NCI-H748 treated with DMSO at 0.1 percent for 48 hours (cell line): ENCODE measurements around the gene ATXN7L1.

Experiments used
- DNase-seq: peaks from one replicate; lab custom pipeline; 2025; lab: John Stamatoyannopoulos, UW

Gene ATXN7L1

DNA sequence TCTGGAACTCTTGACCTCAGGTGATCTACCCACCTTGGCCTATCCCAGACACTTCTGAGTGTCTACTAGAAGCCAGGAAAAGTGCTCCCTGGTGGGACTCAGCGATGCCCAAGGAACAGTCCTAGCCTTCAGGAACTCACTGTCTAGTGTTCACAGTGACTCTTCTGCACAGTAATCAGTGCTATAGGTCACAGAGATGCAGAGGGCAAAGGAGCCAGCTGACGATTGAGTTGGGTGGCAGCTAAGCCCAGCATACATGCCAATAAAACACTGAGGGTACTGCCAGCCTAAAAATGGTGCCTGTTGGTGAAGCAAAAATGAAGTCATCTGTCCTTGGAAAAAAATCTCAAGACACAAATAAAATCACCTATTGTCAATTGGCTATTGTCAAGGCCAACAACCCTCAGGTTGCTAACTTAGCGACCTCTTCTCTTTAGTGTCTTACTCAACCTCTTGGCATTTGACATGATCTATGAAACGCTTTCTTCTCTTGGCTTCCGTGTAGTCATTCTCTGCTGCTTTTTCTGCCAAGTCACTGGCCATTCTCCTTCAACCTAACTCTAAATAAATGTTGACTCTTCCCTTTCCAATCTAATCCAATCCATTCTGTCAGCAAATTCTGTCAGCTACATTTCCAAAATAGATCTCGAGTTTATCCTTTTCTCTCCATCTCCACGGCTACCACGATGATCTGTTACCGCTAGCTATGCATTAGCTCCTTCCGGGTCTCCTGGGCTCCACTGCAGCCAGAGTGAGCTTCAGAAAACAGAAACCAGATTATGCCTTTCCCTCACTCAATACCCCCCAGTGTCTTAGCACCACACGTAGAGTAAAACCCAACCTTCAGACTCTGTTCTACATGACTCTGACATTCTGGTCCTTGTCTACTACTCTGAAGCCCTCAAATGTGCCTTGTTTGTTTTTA is 99.2 kb downstream of the ATXN7L1 start:
- no peak for DNase-seq

- DNase-seq = no peak
Measured at GRCh38 chr7:105776068-105776790, 100.2 kb downstream of the ATXN7L1 start.

- no peak for DNase-seq
Measured at GRCh38 chr7:105775580-105775979, 100.8 kb downstream of the ATXN7L1 start.

DNA sequence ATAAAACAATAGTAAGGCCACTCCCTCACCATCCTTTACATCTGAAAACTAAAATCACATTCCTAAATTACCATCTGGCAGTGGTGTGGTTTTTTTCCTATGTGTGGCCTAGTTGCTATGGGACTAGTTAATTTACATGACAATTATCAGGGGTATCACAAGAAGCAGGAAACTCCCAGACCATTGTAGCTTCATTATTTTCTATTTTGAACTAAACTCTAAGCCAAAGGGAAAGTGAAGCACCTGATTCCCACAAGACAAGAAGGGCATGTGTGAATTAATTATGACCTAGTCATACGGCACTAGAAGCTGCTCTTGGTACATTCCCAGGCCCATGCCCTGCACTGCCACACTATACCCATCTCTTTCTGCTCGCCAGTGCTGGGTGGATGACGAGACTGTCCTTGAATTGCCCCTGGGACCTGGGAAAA is 103.4 kb downstream of the ATXN7L1 start:
- peak; percentile 2 for DNase-seq

DNA sequence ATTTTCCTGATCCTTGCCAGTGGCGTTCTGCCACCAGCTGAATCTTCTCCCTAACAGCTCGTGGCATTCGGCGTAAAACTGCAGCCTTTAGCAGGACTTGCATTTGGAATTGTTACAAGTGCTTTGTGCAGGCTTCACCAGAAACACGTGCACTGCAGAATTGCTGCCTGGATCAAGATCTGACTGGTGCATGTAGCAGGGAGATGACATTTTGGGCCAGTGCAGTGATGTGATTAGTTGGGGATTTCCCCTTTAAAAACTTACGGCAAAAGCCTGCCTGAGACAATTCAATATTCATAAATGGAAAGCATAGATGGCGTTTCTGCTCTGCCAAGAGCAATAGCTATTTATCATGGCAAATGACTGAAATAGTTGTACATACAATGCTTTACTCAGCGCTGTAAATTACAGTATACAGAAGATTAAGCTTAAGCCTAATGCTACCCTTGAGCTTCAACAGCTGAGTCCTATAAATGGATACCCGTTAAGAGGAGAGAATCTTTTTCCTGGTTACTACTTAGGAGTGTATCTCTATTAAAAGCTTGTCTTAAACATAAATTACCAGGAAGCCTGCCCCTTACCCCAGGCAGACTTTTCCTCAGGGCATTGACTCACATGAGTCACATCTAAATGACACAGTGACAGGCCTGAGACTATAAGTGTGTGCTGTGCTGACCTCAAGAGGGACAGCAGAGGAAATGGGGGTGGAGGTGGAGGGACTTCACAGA is 106.3 kb downstream of the ATXN7L1 start:
- DNase-seq = no peak

DNA sequence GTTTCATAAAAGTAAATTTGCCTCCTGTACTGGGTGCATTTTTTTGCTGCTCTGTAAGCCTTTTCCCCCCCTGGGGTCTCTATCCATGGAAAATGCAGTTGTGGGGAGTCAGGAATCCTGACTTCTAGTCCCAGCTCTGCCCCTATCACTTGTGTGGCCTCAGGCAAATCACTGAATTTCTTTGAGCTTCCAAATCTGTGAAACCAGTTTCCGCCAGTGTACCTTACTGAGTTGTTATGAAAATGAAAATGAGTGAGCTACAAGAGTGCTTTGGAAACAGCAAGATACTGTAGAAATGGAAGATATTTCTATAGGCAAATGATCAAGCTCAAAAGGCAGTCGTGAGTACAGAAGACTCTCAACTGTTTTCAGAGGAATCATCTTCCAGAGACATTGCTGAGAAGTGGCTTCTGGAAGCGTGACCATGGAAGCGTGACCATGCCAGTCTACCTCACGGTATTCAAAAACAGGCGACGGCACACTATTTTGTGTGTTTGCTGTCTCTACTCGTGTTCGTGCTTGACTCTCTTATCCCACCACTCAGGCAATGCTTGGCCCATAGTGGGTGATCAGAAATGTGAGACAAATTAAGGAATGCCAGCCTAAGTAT is 107.4 kb downstream of the ATXN7L1 start:
- DNase-seq = no peak

GRCh38 chr7:105768117-105768516 is 108.3 kb downstream of the ATXN7L1 start:
- DNase-seq = no peak

DNA sequence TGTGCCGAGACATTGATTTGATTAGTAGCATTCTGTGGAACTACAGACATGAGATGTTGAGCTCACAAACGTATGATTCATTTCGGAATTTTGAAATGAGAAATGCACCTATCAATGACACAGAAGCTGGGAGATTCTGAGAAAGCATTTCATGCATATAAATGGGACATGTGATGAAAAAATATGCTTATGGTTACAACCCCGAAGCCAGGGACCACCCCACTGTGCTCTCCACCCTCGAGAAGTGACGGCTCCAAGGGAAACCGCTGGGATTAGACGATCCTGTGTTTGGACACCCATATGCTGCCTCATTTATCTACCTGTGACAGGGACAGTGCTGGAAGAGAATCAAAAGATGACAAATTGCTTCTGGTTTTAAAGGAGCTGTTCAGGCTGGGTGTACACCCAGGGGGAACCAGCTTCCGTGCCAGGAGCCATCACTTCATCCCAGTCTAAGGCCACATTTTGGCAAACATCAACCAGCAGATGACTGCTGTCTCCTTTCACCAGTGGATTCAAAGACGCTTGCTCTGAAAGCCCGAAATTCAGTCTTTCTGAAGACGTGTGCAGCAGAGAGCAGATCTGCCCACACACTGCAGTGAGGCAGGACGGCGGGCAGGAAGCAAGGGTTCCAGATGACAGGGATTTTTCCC is 109.9 kb downstream of the ATXN7L1 start:
- no peak for DNase-seq

- DNase-seq = no peak
Measured at GRCh38 chr7:105765846-105766245, 110.6 kb downstream of the ATXN7L1 start.

- no peak for DNase-seq
Measured at GRCh38 chr7:105764506-105764905, 111.9 kb downstream of the ATXN7L1 start.

- DNase-seq = no peak
Measured at GRCh38 chr7:105760551-105761447, 115.6 kb downstream of the ATXN7L1 start.

GRCh38 chr7:105759670-105760550 is 116.5 kb downstream of the ATXN7L1 start:
- peak; percentile 7 for DNase-seq

GRCh38 chr7:105756367-105756766 is 120.0 kb downstream of the ATXN7L1 start:
- DNase-seq = no peak

- DNase-seq = no peak
Measured at GRCh38 chr7:105752671-105753275, 123.6 kb downstream of the ATXN7L1 start.

DNA sequence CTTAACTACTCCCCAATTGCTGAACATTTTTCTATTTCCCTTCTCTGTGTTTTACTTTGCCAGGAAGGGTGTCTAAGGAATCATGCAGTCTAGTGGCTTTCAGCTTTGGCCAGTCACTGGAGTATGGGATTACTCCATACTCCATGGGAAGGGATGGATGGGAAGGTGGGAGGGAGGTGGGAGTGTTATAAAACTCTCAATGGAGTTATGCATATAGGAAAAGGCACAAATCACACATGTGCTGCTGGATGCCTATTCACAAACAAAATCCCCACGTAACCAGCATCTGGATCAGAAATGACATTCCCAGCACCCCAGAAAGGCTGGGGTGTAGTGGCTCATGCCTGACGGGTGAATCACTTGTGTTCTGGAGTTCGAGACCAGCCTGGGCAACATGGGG is 125.3 kb downstream of the ATXN7L1 start:
- DNase-seq = no peak

GRCh38 chr7:105748701-105749100 is 127.7 kb downstream of the ATXN7L1 start:
- no peak for DNase-seq

GRCh38 chr7:105745681-105746330 is 130.6 kb downstream of the ATXN7L1 start:
- no peak for DNase-seq

GRCh38 chr7:105744258-105744657 is 132.1 kb downstream of the ATXN7L1 start:
- no peak for DNase-seq
